T-helper 17 cell (primary cell): ENCODE measurements around the gene FECH. TPM values are rescaled to one million over a fixed set of nuclear protein-coding genes. Genes with fewer than 3 reads are reported as not detected.

ENCODE experiments used
- ATAC-seq: fragments of 150-1000 bp; cut with Tn5 transposase; 2 replicates; pipeline ENCODE4 v1.10.0; 2021; ENCODE audit warnings: mild to moderate bottlenecking, moderate library complexity
- DNase-seq, 3 donors: peaks; one replicate each; pipeline versions ENCODE4 v3.0.0 to v3.0.0-alpha.2; 2020 to 2021
- H3K9me3 ChIP-seq: one replicate; pipeline ENCODE4 v1.7.0; 2013; ENCODE audit warnings: low read length, mild to moderate bottlenecking; ENCODE audit not compliant: control insufficient read depth, poor library complexity, severe bottlenecking
- H3K27ac Mint-ChIP-seq: one replicate; pipeline ENCODE4 v1.8.0; 2022; ENCODE audit warnings: mild to moderate bottlenecking, moderate library complexity, mixed read lengths
- H3K27me3 Mint-ChIP-seq: one replicate; pipeline ENCODE4 v1.8.0; 2022; ENCODE audit warnings: mixed read lengths
- H3K36me3 Mint-ChIP-seq: one replicate; pipeline ENCODE4 v1.8.0; 2022; ENCODE audit warnings: low read depth, mixed read lengths
- H3K4me1 Mint-ChIP-seq: one replicate; pipeline ENCODE4 v1.8.0; 2022; ENCODE audit warnings: mild to moderate bottlenecking, mixed read lengths
- H3K4me3 Mint-ChIP-seq: one replicate; pipeline ENCODE4 v1.8.0; 2022; ENCODE audit warnings: mild to moderate bottlenecking, moderate library complexity, mixed read lengths
- total RNA-seq, 4 donors: library from RNA in 2 of 4; stranded (reverse) in 2 of 4; gene quantifications; one replicate each; pipeline ENCODE4 v1.2.3 and lab custom pipeline; 2022 to 2026

FECH gene
- total RNA-seq (10 to 100 TPM in 1 of 2 donors, 1 to 10 TPM in 1; 9.9 to 10.8 TPM), total RNA-seq (lab: John Stamatoyannopoulos, UW) (13.4 to 25.6 reads per million in 2 donors)

GRCh38 chr18:57586251-57587049, at the start of gene FECH:
Gene FECH (minus strand): TSS chr18:57586702. CDS start chr18:57586620, 82 bp downstream.
- Mint-ChIP-seq H3K27ac (peak within 1 kb of the TSS; percentile 62), H3K27me3 (no peaks in the 10 kb centered on the region)
- ATAC-seq = peak; percentile 97

GRCh38 chr18:57635003-57635822, 48.7 kb upstream of the FECH start:
- H3K4me3 Mint-ChIP-seq = no peak overlapping the region
- no peak for DNase-seq

More at GRCh38 chr18:57586251-57587049, at the start of gene FECH:
- Mint-ChIP-seq H3K4me1 (peaks cover 17% of the 10 kb centered on the region), H3K4me3 (peak within 1 kb of the TSS; percentile 89), H3K36me3 (no peaks in the 10 kb centered on the region)
- peak; percentile 50 to 72 (median 65) for DNase-seq
- no peaks in the 10 kb centered on the region for H3K9me3 ChIP-seq

GRCh38 chr18:57631697-57632096, 45.2 kb upstream of the FECH start:
- peaks cover 12% of the 10 kb centered on the region for H3K4me1 Mint-ChIP-seq
- no peak for ATAC-seq

More at GRCh38 chr18:57635003-57635822, 48.7 kb upstream of the FECH start:
- peaks cover 10% of the 10 kb centered on the region for H3K4me1 Mint-ChIP-seq
- peaks cover 2% of the 10 kb centered on the region for H3K36me3 Mint-ChIP-seq
- H3K9me3 ChIP-seq = no peaks in the 10 kb centered on the region
- no peaks in the 10 kb centered on the region for H3K27me3 Mint-ChIP-seq
- H3K27ac Mint-ChIP-seq = no peak overlapping the region
- ATAC-seq = no peak

GRCh38 chr18:57630754-57631595, 44.5 kb upstream of the FECH start:
- no peak for ATAC-seq
- no peaks in the 10 kb centered on the region for H3K9me3 ChIP-seq
- no peak for DNase-seq
- Mint-ChIP-seq H3K27ac (peak overlapping the region; percentile 94), H3K27me3 (no peaks in the 10 kb centered on the region), H3K4me1 (peaks cover 12% of the 10 kb centered on the region), H3K36me3 (peaks cover 2% of the 10 kb centered on the region), H3K4me3 (peak overlapping the region; percentile 89)

More at GRCh38 chr18:57631697-57632096, 45.2 kb upstream of the FECH start:
- no peaks in the 10 kb centered on the region for H3K9me3 ChIP-seq
- H3K4me3 Mint-ChIP-seq = peak overlapping the region; percentile 75
- peak overlapping the region; percentile 45 for H3K27ac Mint-ChIP-seq
- H3K36me3 Mint-ChIP-seq = peaks cover 2% of the 10 kb centered on the region
- no peaks in the 10 kb centered on the region for H3K27me3 Mint-ChIP-seq
- DNase-seq = no peak

- Mint-ChIP-seq H3K27me3 (no peaks in the 10 kb centered on the region), H3K27ac (peak overlapping the region; percentile 94), H3K4me1 (peaks cover 12% of the 10 kb centered on the region)
Measured at GRCh38 chr18:57630002-57630753, 43.7 kb upstream of the FECH start.

GRCh38 chr18:57629422-57629821, 42.9 kb upstream of the FECH start:
- H3K4me3 Mint-ChIP-seq = peak overlapping the region; percentile 89
- ATAC-seq (no peak), DNase-seq (no peak)
- no peaks in the 10 kb centered on the region for H3K27me3 Mint-ChIP-seq
- H3K27ac Mint-ChIP-seq = peak overlapping the region; percentile 94
- peaks cover 2% of the 10 kb centered on the region for H3K36me3 Mint-ChIP-seq
- H3K9me3 ChIP-seq = no peaks in the 10 kb centered on the region
- H3K4me1 Mint-ChIP-seq = peaks cover 11% of the 10 kb centered on the region

More at GRCh38 chr18:57630002-57630753, 43.7 kb upstream of the FECH start:
- DNase-seq (peak; percentile 90 to 93 (median 91)), ATAC-seq (peak; percentile 99)
- Mint-ChIP-seq H3K36me3 (peaks cover 2% of the 10 kb centered on the region), H3K4me3 (peak overlapping the region; percentile 89)
- no peaks in the 10 kb centered on the region for H3K9me3 ChIP-seq

- Mint-ChIP-seq H3K4me3 (no peak overlapping the region), H3K27ac (peak overlapping the region; percentile 24), H3K4me1 (peaks cover 11% of the 10 kb centered on the region), H3K36me3 (peaks cover 2% of the 10 kb centered on the region), H3K27me3 (no peaks in the 10 kb centered on the region)
- DNase-seq (no peak), ATAC-seq (no peak)
- no peaks in the 10 kb centered on the region for H3K9me3 ChIP-seq
Measured at GRCh38 chr18:57627488-57627887, 41.0 kb upstream of the FECH start.

GRCh38 chr18:57624988-57625387, 38.5 kb upstream of the FECH start:
- DNase-seq = no peak
- no peaks in the 10 kb centered on the region for H3K27me3 Mint-ChIP-seq
- no peak overlapping the region for H3K4me3 Mint-ChIP-seq
- peaks cover 2% of the 10 kb centered on the region for H3K36me3 Mint-ChIP-seq
- ATAC-seq = no peak
- H3K27ac Mint-ChIP-seq = no peak overlapping the region
- no peaks in the 10 kb centered on the region for H3K9me3 ChIP-seq
- H3K4me1 Mint-ChIP-seq = peaks cover 8% of the 10 kb centered on the region

GRCh38 chr18:57621246-57621604, 34.7 kb upstream of the FECH start:
- peak overlapping the region; percentile 96 for H3K4me3 Mint-ChIP-seq
- DNase-seq (peak in 2 of 3 donors; percentile 11 to 16), ATAC-seq (peak; percentile 8)
- H3K27me3 Mint-ChIP-seq = no peaks in the 10 kb centered on the region
- H3K9me3 ChIP-seq = no peaks in the 10 kb centered on the region
- H3K4me1 Mint-ChIP-seq = peaks cover 11% of the 10 kb centered on the region
- peak overlapping the region; percentile 95 for H3K27ac Mint-ChIP-seq
- H3K36me3 Mint-ChIP-seq = peaks cover 2% of the 10 kb centered on the region

- no peaks in the 10 kb centered on the region for H3K9me3 ChIP-seq
- Mint-ChIP-seq H3K27ac (peak overlapping the region; percentile 95), H3K4me3 (no peak overlapping the region), H3K27me3 (no peaks in the 10 kb centered on the region), H3K36me3 (peaks cover 2% of the 10 kb centered on the region), H3K4me1 (peaks cover 15% of the 10 kb centered on the region)
- DNase-seq (no peak), ATAC-seq (no peak)
Measured at GRCh38 chr18:57619876-57620275, 33.4 kb upstream of the FECH start.

GRCh38 chr18:57618910-57619309, 32.4 kb upstream of the FECH start:
- Mint-ChIP-seq H3K4me1 (peaks cover 15% of the 10 kb centered on the region), H3K4me3 (no peak overlapping the region), H3K36me3 (peaks cover 2% of the 10 kb centered on the region), H3K27ac (peak overlapping the region; percentile 47), H3K27me3 (no peaks in the 10 kb centered on the region)
- no peaks in the 10 kb centered on the region for H3K9me3 ChIP-seq
- no peak for DNase-seq
- ATAC-seq = no peak

- Mint-ChIP-seq H3K27me3 (no peaks in the 10 kb centered on the region), H3K36me3 (peaks cover 10% of the 10 kb centered on the region), H3K4me3 (no peak overlapping the region), H3K27ac (peak overlapping the region; percentile 16), H3K4me1 (peaks cover 5% of the 10 kb centered on the region)
- no peaks in the 10 kb centered on the region for H3K9me3 ChIP-seq
- no peak for DNase-seq
- ATAC-seq = no peak
Measured at GRCh38 chr18:57603871-57604270, 17.4 kb upstream of the FECH start.
